Dendritic cell treated with granulocyte-macrophage colony-stimulating factor and Interleukin-4, amounts not matched to agents 40 ng/mL and 50 ng/mL, for 4 days (primary cell): Measurements from ENCODE around the gene RRBP1.

Experiments used
- H3K27ac Mint-ChIP-seq: one replicate; pipeline ENCODE4 v1.8.0; 2022; ENCODE audit warnings: mild to moderate bottlenecking, mixed read lengths
- H3K27me3 Mint-ChIP-seq: one replicate; pipeline ENCODE4 v1.8.0; 2022; ENCODE audit warnings: mild to moderate bottlenecking, mixed read lengths
- H3K36me3 Mint-ChIP-seq: one replicate; pipeline ENCODE4 v1.8.0; 2022; ENCODE audit warnings: low read depth, mixed read lengths
- H3K4me1 Mint-ChIP-seq: one replicate; pipeline ENCODE4 v1.8.0; 2022; ENCODE audit warnings: low read depth, mixed read lengths
- H3K4me3 Mint-ChIP-seq: one replicate; pipeline ENCODE4 v1.8.0; 2022; ENCODE audit warnings: mild to moderate bottlenecking, moderate library complexity, mixed read lengths
- H3K9me3 Mint-ChIP-seq: one replicate; pipeline ENCODE4 v1.8.0; 2022; ENCODE audit warnings: mixed read lengths
- intact Hi-C: fragments of 100-400 bp; cut with micrococcal nuclease; formaldehyde crosslinking; loops from one replicate; pipeline ENCODE4 v1.15.0; 2022

RRBP1 gene

GRCh38 chr20:17683218-17684076, 1.4 kb upstream of the RRBP1 start:
- H3K27ac Mint-ChIP-seq, result peak overlapping the region; percentile 86
- intact Hi-C loops, result loop anchor here (5.0 to 10.0 kb wide), 3 partner anchors 111 to 311 kb away; partner anchors contain the start of genes BFSP1 and DSTN
- H3K27me3 Mint-ChIP-seq, result peaks cover 25% of the 10 kb centered on the region
- H3K4me3 Mint-ChIP-seq, result no peak overlapping the region
- H3K9me3 Mint-ChIP-seq, result no peaks in the 10 kb centered on the region
- peaks cover 28% of the 10 kb centered on the region for H3K4me1 Mint-ChIP-seq
- peaks cover 22% of the 10 kb centered on the region for H3K36me3 Mint-ChIP-seq

DNA sequence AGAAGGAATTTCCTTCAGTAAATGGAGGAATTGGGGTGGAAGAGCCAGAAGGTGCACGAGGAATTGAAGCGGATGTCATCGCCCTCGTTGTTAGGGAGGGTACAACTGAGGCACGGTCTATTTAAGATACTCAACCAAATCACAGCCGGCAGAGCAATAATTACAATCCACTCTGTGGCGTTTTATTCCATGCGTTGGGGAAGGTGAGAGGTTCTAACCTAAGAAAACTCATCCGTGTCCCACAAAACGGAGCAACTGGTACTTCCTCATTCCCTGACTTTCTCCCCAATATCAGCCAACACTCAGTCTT, 802 bp upstream of the RRBP1 start:
- H3K36me3 Mint-ChIP-seq, result peaks cover 28% of the 10 kb centered on the region
- H3K4me1 Mint-ChIP-seq, result peaks cover 31% of the 10 kb centered on the region
- peak overlapping the region; percentile 79 for H3K4me3 Mint-ChIP-seq
- H3K27me3 Mint-ChIP-seq, result peaks cover 24% of the 10 kb centered on the region
- H3K9me3 Mint-ChIP-seq, result no peaks in the 10 kb centered on the region
- intact Hi-C loops, result loop anchor here (1.0 to 10.0 kb wide), 4 partner anchors 111 to 312 kb away; partner anchors contain the start of genes BFSP1, DSTN and MGME1
- peak overlapping the region; percentile 86 for H3K27ac Mint-ChIP-seq

- H3K27ac Mint-ChIP-seq, result peak overlapping the region; percentile 86
- peaks cover 13% of the 10 kb centered on the region for H3K27me3 Mint-ChIP-seq
- H3K4me3 Mint-ChIP-seq, result peak overlapping the region; percentile 79
- intact Hi-C loops, result loop anchor here (1.0 to 10.0 kb wide), 5 partner anchors 109 to 313 kb away; partner anchors contain the start of genes BFSP1, DSTN and MGME1
- peaks cover 32% of the 10 kb centered on the region for H3K4me1 Mint-ChIP-seq
- H3K9me3 Mint-ChIP-seq, result no peaks in the 10 kb centered on the region
- peaks cover 37% of the 10 kb centered on the region for H3K36me3 Mint-ChIP-seq
Observed at GRCh38 chr20:17681726-17682102, 328 bp downstream of the RRBP1 start.

- peaks cover 44% of the 10 kb centered on the region for H3K36me3 Mint-ChIP-seq
- H3K9me3 Mint-ChIP-seq, result no peaks in the 10 kb centered on the region
- H3K27me3 Mint-ChIP-seq, result peaks cover 8% of the 10 kb centered on the region
Observed at GRCh38 chr20:17680836-17681725, 961 bp downstream of the RRBP1 start.

GRCh38 chr20:17679941-17680835, 1.9 kb downstream of the RRBP1 start:
- Mint-ChIP-seq H3K27ac (peak overlapping the region; percentile 90), H3K36me3 (peaks cover 52% of the 10 kb centered on the region), H3K9me3 (no peaks in the 10 kb centered on the region), H3K4me3 (peak overlapping the region; percentile 82), H3K4me1 (peaks cover 47% of the 10 kb centered on the region), H3K27me3 (peaks cover 6% of the 10 kb centered on the region)
- intact Hi-C loops, result loop anchor here (2.0 to 10.0 kb wide), 4 partner anchors 108 to 315 kb away; partner anchors contain the start of genes BFSP1 and DSTN

More at GRCh38 chr20:17680836-17681725, 961 bp downstream of the RRBP1 start:
- intact Hi-C loops, result loop anchor here (2.0 to 10.0 kb wide), 4 partner anchors 109 to 314 kb away; partner anchors contain the start of genes BFSP1 and DSTN
- H3K4me1 Mint-ChIP-seq, result peaks cover 38% of the 10 kb centered on the region
- H3K27ac Mint-ChIP-seq, result peak overlapping the region; percentile 90
- H3K4me3 Mint-ChIP-seq, result peak overlapping the region; percentile 82

- Mint-ChIP-seq H3K4me1 (peaks cover 55% of the 10 kb centered on the region), H3K27ac (no peak overlapping the region), H3K4me3 (no peak overlapping the region), H3K27me3 (peaks cover 2% of the 10 kb centered on the region), H3K36me3 (peaks cover 65% of the 10 kb centered on the region), H3K9me3 (no peaks in the 10 kb centered on the region)
- intact Hi-C loops, result no loop called here
Observed at GRCh38 chr20:17678886-17679285, 3.2 kb downstream of the RRBP1 start.

- peaks cover 61% of the 10 kb centered on the region for H3K4me1 Mint-ChIP-seq
- intact Hi-C loops, result no loop called here
- no peak overlapping the region for H3K4me3 Mint-ChIP-seq
- H3K36me3 Mint-ChIP-seq, result peaks cover 66% of the 10 kb centered on the region
- no peak overlapping the region for H3K27ac Mint-ChIP-seq
- no peaks in the 10 kb centered on the region for H3K27me3 Mint-ChIP-seq
- H3K9me3 Mint-ChIP-seq, result no peaks in the 10 kb centered on the region
Observed at GRCh38 chr20:17678295-17678694, 3.7 kb downstream of the RRBP1 start.

- H3K27me3 Mint-ChIP-seq, result no peaks in the 10 kb centered on the region
- no peak overlapping the region for H3K27ac Mint-ChIP-seq
- peaks cover 66% of the 10 kb centered on the region for H3K4me1 Mint-ChIP-seq
- intact Hi-C loops, result no loop called here
- H3K4me3 Mint-ChIP-seq, result no peak overlapping the region
- peaks cover 66% of the 10 kb centered on the region for H3K36me3 Mint-ChIP-seq
- H3K9me3 Mint-ChIP-seq, result no peaks in the 10 kb centered on the region
Observed at GRCh38 chr20:17676942-17677341, 5.1 kb downstream of the RRBP1 start.

GRCh38 chr20:17676378-17676759, 5.7 kb downstream of the RRBP1 start:
- Mint-ChIP-seq H3K27ac (peak overlapping the region; percentile 19), H3K9me3 (no peaks in the 10 kb centered on the region), H3K27me3 (no peaks in the 10 kb centered on the region), H3K36me3 (peaks cover 66% of the 10 kb centered on the region), H3K4me1 (peaks cover 72% of the 10 kb centered on the region), H3K4me3 (no peak overlapping the region)
- intact Hi-C loops, result no loop called here

DNA sequence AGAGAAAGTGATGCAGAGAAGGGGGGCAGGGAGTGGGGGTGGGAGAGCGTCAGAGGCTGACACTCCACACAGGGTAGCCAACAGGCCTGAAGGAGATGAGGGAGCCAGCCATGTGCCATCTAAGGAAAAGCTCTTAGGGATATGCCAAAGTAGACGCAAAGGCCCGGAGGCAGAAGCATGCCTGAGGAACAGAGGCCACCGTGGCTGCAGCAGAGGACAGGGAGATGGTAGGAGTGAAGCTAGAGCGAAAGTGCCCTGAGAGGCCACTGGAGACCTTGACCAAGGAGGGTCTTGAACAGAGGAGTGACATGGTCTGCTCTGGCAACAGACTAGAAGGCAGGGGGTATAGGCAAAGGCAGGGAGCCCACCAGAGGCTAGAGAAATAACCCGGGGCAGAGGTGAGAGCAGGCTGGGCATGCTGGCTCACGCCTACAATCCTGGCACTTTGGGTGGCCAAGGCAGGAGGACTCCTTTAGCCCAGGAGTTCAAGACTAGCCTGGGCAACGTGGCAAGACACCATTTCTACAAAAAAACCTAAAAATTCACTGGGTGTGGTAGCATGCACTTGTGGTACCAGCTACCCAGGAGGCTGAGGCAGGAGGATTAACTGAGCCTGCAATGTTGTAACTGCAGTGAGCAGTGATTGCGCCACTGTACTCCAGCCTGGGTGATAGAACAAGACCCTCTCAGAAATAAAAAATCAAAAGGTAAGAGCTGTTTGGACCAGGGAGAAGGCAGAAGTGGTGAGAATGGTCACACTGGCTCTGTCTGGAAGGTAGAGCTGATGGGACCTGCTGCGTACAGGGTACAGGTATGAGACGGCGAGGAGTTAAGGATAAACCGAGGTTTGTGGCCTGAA, 6.3 kb downstream of the RRBP1 start:
- peaks cover 68% of the 10 kb centered on the region for H3K36me3 Mint-ChIP-seq
- no peak overlapping the region for H3K4me3 Mint-ChIP-seq
- intact Hi-C loops, result no loop called here
- H3K4me1 Mint-ChIP-seq, result peaks cover 78% of the 10 kb centered on the region
- H3K27me3 Mint-ChIP-seq, result no peaks in the 10 kb centered on the region
- no peaks in the 10 kb centered on the region for H3K9me3 Mint-ChIP-seq
- peak overlapping the region; percentile 19 for H3K27ac Mint-ChIP-seq

- Mint-ChIP-seq H3K27ac (peak overlapping the region; percentile 3), H3K4me1 (peaks cover 77% of the 10 kb centered on the region), H3K36me3 (peaks cover 66% of the 10 kb centered on the region), H3K9me3 (no peaks in the 10 kb centered on the region), H3K4me3 (no peak overlapping the region), H3K27me3 (no peaks in the 10 kb centered on the region)
- intact Hi-C loops, result no loop called here
Observed at GRCh38 chr20:17674722-17675518, 7.1 kb downstream of the RRBP1 start.

GRCh38 chr20:17673084-17673483, 9.0 kb downstream of the RRBP1 start:
- no peak overlapping the region for H3K4me3 Mint-ChIP-seq
- intact Hi-C loops, result no loop called here
- H3K9me3 Mint-ChIP-seq, result no peaks in the 10 kb centered on the region
- peaks cover 76% of the 10 kb centered on the region for H3K4me1 Mint-ChIP-seq
- peaks cover 58% of the 10 kb centered on the region for H3K36me3 Mint-ChIP-seq
- no peaks in the 10 kb centered on the region for H3K27me3 Mint-ChIP-seq
- H3K27ac Mint-ChIP-seq, result peak overlapping the region; percentile 62
